H1 (cell line): ENCODE data around the gene APBB3. TPM values are rescaled to one million over a fixed set of nuclear protein-coding genes. Genes with fewer than 3 reads are reported as not detected.

Experiments used
- CTCF ChIA-PET: fragments of 300-600 bp; sonication (Branson Sonifier 250); formaldehyde crosslinking; loops from one replicate; lab custom pipeline; 2021; ENCODE audit not compliant: partially characterized antibody; lab: Charles Lee
- POLR2A ChIA-PET: fragments of 300-600 bp; sonication (Branson Sonifier 250); formaldehyde crosslinking; loops from one replicate; lab custom pipeline; 2021; ENCODE audit warnings: inconsistent platforms; ENCODE audit not compliant: partially characterized antibody; lab: Charles Lee
- DNase-seq, 2 experiments: peaks; one replicate each; pipeline versions ENCODE4 v3.0.0 to v3.0.0-alpha.2; 2010 to 2022; ENCODE audit warnings: low spot score in 2 of 2, low read depth in 1 of 2, mixed read lengths in 1 of 2
- FAIRE-seq: peaks from 2 replicates; lab custom pipeline; 2011; peaks lifted over from hg19 to GRCh38; lab: Jason Lieb, UNC
- H2AFZ ChIP-seq: 2 replicates; pipeline ENCODE4 v1.8.1; 2012; ENCODE audit warnings: low read length, inconsistent platforms
- H2AK5ac ChIP-seq: 2 replicates; pipeline ENCODE4 v1.6.1; 2013; ENCODE audit warnings: low read depth, low read length
- H2BK120ac ChIP-seq: replicated peaks from 2 replicates; pipeline ENCODE3; 2013; ENCODE audit warnings: low read depth, low read length, inconsistent platforms
- H2BK12ac ChIP-seq: 2 replicates; pipeline ENCODE4 v1.6.1; 2013; ENCODE audit warnings: low read depth, low read length
- H2BK15ac ChIP-seq: 2 replicates; pipeline ENCODE4 v1.6.1; 2013; ENCODE audit warnings: low read length
- H2BK20ac ChIP-seq: 2 replicates; pipeline ENCODE4 v1.6.1; 2013; ENCODE audit warnings: low read length
- H2BK5ac ChIP-seq: 2 replicates; pipeline ENCODE4 v1.6.1; 2013; ENCODE audit warnings: low read depth, low read length
- H3K14ac ChIP-seq: 2 replicates; pipeline ENCODE4 v1.6.1; 2013; ENCODE audit warnings: inconsistent platforms; ENCODE audit not compliant: insufficient read length
- H3K18ac ChIP-seq: 2 replicates; pipeline ENCODE4 v1.6.1; 2013; ENCODE audit warnings: low read length; ENCODE audit errors: extremely low read depth
- H3K23ac ChIP-seq: 2 replicates; pipeline ENCODE4 v1.6.1; 2013; ENCODE audit warnings: inconsistent platforms; ENCODE audit not compliant: insufficient read length
- H3K23me2 ChIP-seq: 2 replicates; pipeline ENCODE4 v1.6.1; 2013; ENCODE audit warnings: low read depth, low read length
- H3K27ac ChIP-seq: 2 replicates; pipeline ENCODE4 v1.6.1; 2011; ENCODE audit warnings: low read depth, low read length, inconsistent platforms
- H3K27me3 ChIP-seq, 4 experiments: replicated peaks in 1 of 4; 1 replicate in 1 of 4; 2 replicates in 3 of 4; pipeline versions ENCODE4 v1.6.1 to v1.8.1; 2011 to 2013; ENCODE audit warnings: low read length in 3 of 4, mild to moderate bottlenecking in 3 of 4, inconsistent platforms in 2 of 4, mixed read lengths in 2 of 4, moderate library complexity in 1 of 4; ENCODE audit not compliant: control insufficient read depth in 3 of 4, insufficient read depth in 3 of 4; ENCODE audit errors: extremely low read depth in 1 of 4
- H3K36me3 ChIP-seq, 4 experiments: 2 replicates each; pipeline versions ENCODE4 v1.6.1 to v1.8.1; 2011 to 2013; ENCODE audit warnings: mild to moderate bottlenecking in 4 of 4, low read length in 3 of 4, moderate library complexity in 2 of 4, control low read depth in 1 of 4, inconsistent platforms in 1 of 4; ENCODE audit not compliant: insufficient read depth in 4 of 4, control insufficient read depth in 2 of 4
- H3K4ac ChIP-seq: replicated peaks from 2 replicates; pipeline ENCODE3; 2013; ENCODE audit warnings: low read length, low read depth, mixed read lengths, inconsistent platforms; ENCODE audit not compliant: insufficient read length
- H3K4me1 ChIP-seq, 4 experiments: replicated peaks in 1 of 4; 1 replicate in 1 of 4; 2 replicates in 3 of 4; pipeline versions ENCODE4 v1.6.1 to v1.8.1; 2011 to 2013; ENCODE audit warnings: low read length in 3 of 4, inconsistent platforms in 2 of 4, mixed read lengths in 1 of 4; ENCODE audit not compliant: insufficient read depth in 4 of 4, control insufficient read depth in 3 of 4
- H3K4me2 ChIP-seq, 2 experiments: 2 replicates each; pipeline versions ENCODE4 v1.6.1 to v1.8.1; 2011 to 2013; ENCODE audit warnings: low read depth in 2 of 2, low read length in 2 of 2, control low read depth in 1 of 2, inconsistent platforms in 1 of 2, mild to moderate bottlenecking in 1 of 2; ENCODE audit not compliant: insufficient read depth in 1 of 2
- H3K4me3 ChIP-seq, 4 experiments: fragments of 200-600, 300-600 bp in 1 of 4; sonication (generic), shearing (Covaris generic), sonication (Bioruptor Twin) in 1 of 4; 2 replicates each; pipeline versions ENCODE4 v1.5.1 to v1.8.1; 2011 to 2016; ENCODE audit warnings: low read length in 4 of 4, low read depth in 3 of 4, control low read depth in 2 of 4, inconsistent platforms in 2 of 4, mild to moderate bottlenecking in 2 of 4, mixed read lengths in 1 of 4, moderate library complexity in 1 of 4; ENCODE audit not compliant: insufficient read depth in 2 of 4; ENCODE audit errors: extremely low read depth in 1 of 4
- H3K56ac ChIP-seq: replicated peaks from 2 replicates; pipeline ENCODE3; 2013; ENCODE audit warnings: low read depth, mild to moderate bottlenecking, mixed read lengths, low read length, inconsistent platforms; ENCODE audit not compliant: insufficient read length
- H3K79me1 ChIP-seq: 2 replicates; pipeline ENCODE4 v1.6.1; 2013; ENCODE audit warnings: low read depth, low read length, control low read depth
- H3K79me2 ChIP-seq, 2 experiments: 2 replicates each; pipeline versions ENCODE4 v1.6.1 to v1.8.1; 2012 to 2013; ENCODE audit warnings: low read length in 2 of 2, mild to moderate bottlenecking in 2 of 2, inconsistent platforms in 1 of 2; ENCODE audit not compliant: insufficient read depth in 2 of 2, control insufficient read depth in 1 of 2
- H3K9ac ChIP-seq, 4 experiments: replicated peaks in 1 of 4; 1 replicate in 1 of 4; 2 replicates in 3 of 4; pipeline versions ENCODE4 v1.6.1 to v1.8.1; 2011 to 2013; ENCODE audit warnings: low read depth in 3 of 4, low read length in 3 of 4, control low read depth in 2 of 4, mild to moderate bottlenecking in 2 of 4, moderate library complexity in 2 of 4, inconsistent platforms in 1 of 4; ENCODE audit errors: extremely low read depth in 1 of 4
- H3K9me3 ChIP-seq, 2 experiments: 2 replicates each; pipeline versions ENCODE4 v1.6.1 to v1.8.1; 2012 to 2013; ENCODE audit warnings: mild to moderate bottlenecking in 2 of 2, moderate library complexity in 2 of 2, control low read depth in 1 of 2, inconsistent platforms in 1 of 2, low read depth in 1 of 2, low read length in 1 of 2, mixed read lengths in 1 of 2; ENCODE audit not compliant: insufficient read depth in 2 of 2
- H4K20me1 ChIP-seq, 2 experiments: replicated peaks in 1 of 2; 2 replicates each; pipeline versions ENCODE3 to v1.8.1; 2011 to 2013; ENCODE audit warnings: inconsistent platforms in 2 of 2, low read length in 2 of 2, mild to moderate bottlenecking in 1 of 2; ENCODE audit not compliant: insufficient read depth in 2 of 2, control insufficient read depth in 1 of 2
- H4K5ac ChIP-seq: 2 replicates; pipeline ENCODE4 v1.6.1; 2013; ENCODE audit warnings: low read length, low read depth, mixed read lengths, inconsistent platforms; ENCODE audit not compliant: insufficient read length
- H4K8ac ChIP-seq: 2 replicates; pipeline ENCODE4 v1.8.0; 2013; ENCODE audit warnings: mild to moderate bottlenecking, moderate library complexity, low read length, inconsistent platforms; ENCODE audit not compliant: insufficient read depth; ENCODE audit errors: extremely low read depth
- H4K91ac ChIP-seq: replicated peaks from 2 replicates; pipeline ENCODE3; 2013; ENCODE audit warnings: low read length, mixed read lengths, inconsistent platforms; ENCODE audit not compliant: insufficient read length
- BRCA1 ChIP-seq: IDR thresholded peaks from 2 replicates; pipeline ENCODE4 v1.6.1; 2012; ENCODE audit warnings: low read depth, low read length, improper control_type of control experiment
- CBX5 ChIP-seq: fragments of 300-800, 300-1000 bp; sonication (generic); IDR thresholded peaks from 2 replicates; pipeline ENCODE4 v1.7.1; 2016; ENCODE audit warnings: antibody characterized with exemption, low read length, low read depth
- CEBPB ChIP-seq: IDR thresholded peaks from 2 replicates; pipeline ENCODE4 v1.6.1; 2012; ENCODE audit warnings: low read depth, low read length
- GTF2F1 ChIP-seq: IDR thresholded peaks from 2 replicates; pipeline ENCODE4 v1.6.1; 2012; ENCODE audit warnings: low read depth, low read length, improper control_type of control experiment, borderline replicate concordance
- HDAC2 ChIP-seq, 2 experiments: fragments of 300-600 bp in 1 of 2; sonication (generic) in 1 of 2; IDR thresholded peaks; 2 replicates each; pipeline ENCODE4 v1.6.1; 2011 to 2012; ENCODE audit warnings: low read depth in 2 of 2, low read length in 2 of 2, mild to moderate bottlenecking in 2 of 2, moderate library complexity in 2 of 2, borderline replicate concordance in 1 of 2, inconsistent platforms in 1 of 2
- HDAC6 ChIP-seq: IDR thresholded peaks from one replicate; pipeline ENCODE4 v1.7.1; 2012; ENCODE audit warnings: low read depth, mild to moderate bottlenecking, inconsistent platforms, low read length, moderate library complexity
- RBBP5 ChIP-seq: IDR thresholded peaks from 2 replicates; pipeline ENCODE4 v1.7.1; 2012; ENCODE audit warnings: low read depth, mild to moderate bottlenecking, inconsistent platforms, low read length, moderate library complexity, borderline replicate concordance
- SAP30 ChIP-seq: fragments of 300-600 bp; sonication (generic); IDR thresholded peaks from 2 replicates; pipeline ENCODE4 v1.7.1; 2012; ENCODE audit warnings: low read length, moderate library complexity, mild to moderate bottlenecking, inconsistent platforms; ENCODE audit not compliant: insufficient read depth, insufficient replicate concordance
- SP1 ChIP-seq: IDR thresholded peaks from 2 replicates; pipeline ENCODE4 v1.6.1; 2011; ENCODE audit warnings: low read depth, low read length
- SP4 ChIP-seq: IDR thresholded peaks from 2 replicates; pipeline ENCODE4 v1.6.1; 2012; ENCODE audit warnings: low read length, inconsistent platforms
- TAF1 ChIP-seq: IDR thresholded peaks from 2 replicates; pipeline ENCODE4 v1.6.1; 2011; ENCODE audit warnings: mild to moderate bottlenecking, low read depth, low read length
- TBP ChIP-seq: IDR thresholded peaks from 2 replicates; pipeline ENCODE4 v1.6.1; 2011; ENCODE audit warnings: low read depth, low read length, improper control_type of control experiment
- TCF12 ChIP-seq: IDR thresholded peaks from 2 replicates; pipeline ENCODE4 v1.6.1; 2011; ENCODE audit warnings: low read depth, mild to moderate bottlenecking, low read length
- YY1 ChIP-seq: IDR thresholded peaks from 2 replicates; pipeline ENCODE4 v1.6.1; 2011; ENCODE audit warnings: low read depth, mild to moderate bottlenecking, low read length
- ZNF274 ChIP-seq: IDR thresholded peaks from 2 replicates; pipeline ENCODE4 v1.7.0; 2012; ENCODE audit warnings: low read length, borderline replicate concordance; ENCODE audit errors: extremely low read depth
- WGBS, 2 experiments: shearing (Covaris generic) in 1 of 2; methylation state at CpG; one replicate each; pipeline versions ENCODE4 v1.1.6 to v1.1.7; 2013 to 2015; ENCODE audit warnings: low lambda C conversion rate in 2 of 2, mixed read lengths in 2 of 2, inconsistent platforms in 1 of 2, low coverage in 1 of 2, missing lambda C conversion rate in 1 of 2; ENCODE audit not compliant: insufficient replicate concordance in 2 of 2, insufficient coverage in 1 of 2, insufficient read length in 1 of 2; ENCODE audit errors: extremely low coverage in 1 of 2, missing lambda C conversion rate in 1 of 2; 5-methylcytosine and 5-hydroxymethylcytosine counted together
- polyA plus RNA-seq, 7 experiments: library from polyadenylated mRNA; depleted of rRNA in 3 of 7; stranded (reverse) in 5 of 7; unstranded in 2 of 7; fragments of >200 nt in 5 of 7; fragments of 200-250 nt in 2 of 7; gene quantifications; 1 replicate in 5 of 7; 2 replicates in 1 of 7; 4 replicates in 1 of 7; pipeline versions ENCODE4 v1.2.1 to v1.2.3, GENCODE V29; 2011 to 2013; ENCODE audit warnings: missing spikeins in 2 of 7, mixed read lengths in 2 of 7
- total RNA-seq: library from RNA; stranded (reverse); fragmentation: NEBNext Ultra II Directional; extraction: Animal tissue kit (Norgen Biotek cat#: 25700); gene quantifications from 2 replicates; pipeline ENCODE4 v1.2.1, GENCODE V29; 2021

APBB3 gene
- total and polyA plus RNA-seq, 2 of the 8 experiments (the other 6 are each of a cell fraction or from before 2014, with no cell fraction given) = 16.0 to 21.9 TPM

DNA sequence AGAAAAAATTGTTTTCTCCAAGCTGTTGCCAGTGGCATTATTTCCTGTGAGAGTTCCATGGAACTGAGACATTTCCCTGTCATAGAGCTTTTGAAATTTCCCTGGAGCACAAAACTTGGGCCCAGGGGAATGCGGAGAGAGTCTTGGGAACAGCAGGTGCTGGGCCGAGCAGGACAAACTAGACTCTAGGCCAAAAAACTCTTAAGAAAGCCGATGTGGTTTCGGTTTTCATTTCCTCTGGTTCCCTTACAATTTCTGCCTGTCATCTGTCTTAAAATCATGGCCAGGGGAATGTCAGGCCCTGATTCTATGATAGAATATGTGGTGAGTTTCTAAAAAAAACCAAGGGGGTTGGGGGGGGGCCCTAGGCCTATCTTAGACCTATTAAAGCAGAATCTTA is 4.8 kb upstream of the APBB3 start:
- Histone ChIP-seq H3K23me2 (peaks cover 8% of the 10 kb centered on the region), H2BK120ac (no peak overlapping the region), H4K5ac (no peak overlapping the region), H3K23ac (no peak overlapping the region), H4K91ac (no peak overlapping the region), H3K4me1 (peaks cover 0 to 6% (median 0%) of the 10 kb centered on the region in 4 experiments; a peak in 2 of 7 replicates), H3K27ac (no peak overlapping the region), H3K79me1 (peaks cover 7% of the 10 kb centered on the region), H2AFZ (no peak overlapping the region), H3K4me2 (no peak overlapping the region), H2BK12ac (no peak overlapping the region), H3K27me3 (no peaks in the 10 kb centered on the region), H2BK5ac (no peak overlapping the region), H3K18ac (no peak overlapping the region), H3K9ac (no peak overlapping the region), H3K14ac (no peak overlapping the region), H3K9me3 (no peaks in the 10 kb centered on the region), H2AK5ac (no peak overlapping the region), H2BK15ac (no peak overlapping the region), H3K4ac (no peak overlapping the region), H2BK20ac (no peak overlapping the region), H4K20me1 (no peaks in the 10 kb centered on the region), H4K8ac (no peak overlapping the region), H3K36me3 (peaks cover 0 to 18% (median 13%) of the 10 kb centered on the region in 4 experiments; a peak in 4 of 8 replicates), H3K4me3 (no peak overlapping the region), H3K56ac (no peak overlapping the region), H3K79me2 (peaks cover 3 to 9% of the 10 kb centered on the region in 2 experiments; a peak in 3 of 4 replicates)
- DNase-seq = no peak
- ChIA-PET CTCF (interaction anchor here (0.8 to 1.8 kb wide), 6 partner anchors 21 to 217 kb away, joined by 3 to 6 read pairs (median 4); partner anchors contain the start of gene TMCO6), POLR2A (interaction anchor here (1.6 to 10.0 kb wide), 5 partner anchors 12 to 142 kb away, joined by 3 to 94 read pairs (median 6); partner anchors contain the start of genes DND1, EIF4EBP3 and SRA1)
- 90% methylated on average over 4 of the region's 4 CpGs; no CpG with 5 or more reads in 1 of the 2 experiments for WGBS, 2 experiments
- FAIRE-seq = no peak
- TF ChIP-seq TBP (no peak), CBX5 (no peak), YY1 (no peak), ZNF274 (no peak), TAF1 (no peak), RBBP5 (no peak), HDAC6 (no peak), SP4 (no peak), GTF2F1 (no peak), SP1 (no peak), HDAC2 (IDR thresholded peaks at IDR 0.05; ENCODE audit: borderline replicate concordance in 1 of 2, low read depth in 2 of 2, low read length in 2 of 2) (no peak), BRCA1 (no peak), CEBPB (no peak), TCF12 (no peak), SAP30 (no peak)
